ENCODE measurements around the gene SEMA4G.

Gene SEMA4G

GRCh38 chr10:100988166-100988565 is 18.9 kb downstream of the SEMA4G start:
- DNase-seq (no peak), ATAC-seq (no peak)

GRCh38 chr10:100989088-100989487 is 19.8 kb downstream of the SEMA4G start:
- ATAC-seq (no peak), DNase-seq (no peak)

GRCh38 chr10:100993986-100994708 is 24.8 kb downstream of the SEMA4G start:
- no peak for ATAC-seq
- DNase-seq, result no peak

GRCh38 chr10:100995181-100995580 is 25.9 kb downstream of the SEMA4G start:
- ATAC-seq (no peak), DNase-seq (no peak)

- DNase-seq (peak; percentile 54), ATAC-seq (no peak)
Measured at GRCh38 chr10:100996678-100997359, 27.5 kb downstream of the SEMA4G start.

GRCh38 chr10:100997360-100998182 is 28.3 kb downstream of the SEMA4G start:
- ATAC-seq (peak; percentile 53), DNase-seq (peak; percentile 89)

- peak; percentile 29 for ATAC-seq
- peak; percentile 78 for DNase-seq
Measured at GRCh38 chr10:100998183-100998990, 29.1 kb downstream of the SEMA4G start.

GRCh38 chr10:100998991-100999741 is 29.9 kb downstream of the SEMA4G start:
- ATAC-seq (peak; percentile 70), DNase-seq (peak; percentile 85)

GRCh38 chr10:100999742-101000126 is 30.4 kb downstream of the SEMA4G start, which contains the start of gene LZTS2:
Gene LZTS2 (plus strand): TSS chr10:100999808. CDS start chr10:101002539, 2,731 bp downstream.
- ATAC-seq (no peak), DNase-seq (no peak)

GRCh38 chr10:101000127-101000914 is 31.0 kb downstream of the SEMA4G start:
- ATAC-seq (no peak), DNase-seq (no peak)

- DNase-seq, result no peak
Measured at GRCh38 chr10:101000915-101001658, 31.8 kb downstream of the SEMA4G start.

GRCh38 chr10:101001659-101002035 is 32.3 kb downstream of the SEMA4G start:
- ATAC-seq (no peak), DNase-seq (no peak)

More at GRCh38 chr10:101000915-101001658, 31.8 kb downstream of the SEMA4G start:
- no peak for ATAC-seq

- DNase-seq, result no peak
- no peak for ATAC-seq
Measured at GRCh38 chr10:101002456-101002855, 33.2 kb downstream of the SEMA4G start.

- DNase-seq (no peak), ATAC-seq (no peak)
Measured at GRCh38 chr10:101003639-101004206, 34.4 kb downstream of the SEMA4G start.

GRCh38 chr10:101005361-101005760 is 36.1 kb downstream of the SEMA4G start:
- DNase-seq (no peak), ATAC-seq (no peak)

GRCh38 chr10:101005869-101006567 is 36.7 kb downstream of the SEMA4G start:
- DNase-seq, result no peak
- no peak for ATAC-seq

- no peak for DNase-seq
- ATAC-seq, result no peak
Measured at GRCh38 chr10:101006593-101007098, 37.3 kb downstream of the SEMA4G start.

GRCh38 chr10:101007099-101007711 is 37.9 kb downstream of the SEMA4G start:
- no peak for DNase-seq
- no peak for ATAC-seq

All from stimulated activated naive CD8-positive, alpha-beta T cell treated with anti-CD3 and anti-CD28 coated beads, Interleukin-15, Interleukin-2, amounts not matched to agents 100 U/mL and 50 U/mL, for 24 hours (primary cell).